H9 (cell line): ENCODE measurements around the gene ARHGAP15. TPM values are rescaled to one million over a fixed set of nuclear protein-coding genes. Genes with fewer than 3 reads are reported as not detected.

ENCODE experiments used
- DNase-seq: peaks from one replicate; pipeline ENCODE4 v3.0.0-alpha.2; 2017
- H2AFZ ChIP-seq: one replicate; pipeline ENCODE4 v1.6.1; 2013; ENCODE audit warnings: mild to moderate bottlenecking, low read length, control low read depth, moderate library complexity
- H2AK5ac ChIP-seq: 2 replicates; pipeline ENCODE4 v1.6.1; 2013; ENCODE audit warnings: low read length, control low read depth, mixed read lengths; ENCODE audit not compliant: insufficient read length
- H2BK120ac ChIP-seq: one replicate; pipeline ENCODE4 v1.6.1; 2013; ENCODE audit warnings: low read depth, mild to moderate bottlenecking, low read length, control low read depth, inconsistent platforms; ENCODE audit not compliant: poor library complexity, severe bottlenecking
- H2BK12ac ChIP-seq: 2 replicates; pipeline ENCODE4 v1.6.1; 2013; ENCODE audit warnings: low read length, control low read depth, mixed read lengths, low read depth; ENCODE audit not compliant: insufficient read length
- H2BK15ac ChIP-seq: 2 replicates; pipeline ENCODE4 v1.6.1; 2013; ENCODE audit warnings: low read depth, low read length, control low read depth
- H2BK20ac ChIP-seq: one replicate; pipeline ENCODE4 v1.6.1; 2013; ENCODE audit warnings: low read depth, mild to moderate bottlenecking, low read length, control low read depth, inconsistent platforms; ENCODE audit not compliant: poor library complexity, severe bottlenecking
- H2BK5ac ChIP-seq: 2 replicates; pipeline ENCODE4 v1.6.1; 2013; ENCODE audit warnings: low read length, control low read depth, mixed read lengths; ENCODE audit not compliant: insufficient read length
- H3K14ac ChIP-seq: 2 replicates; pipeline ENCODE4 v1.6.1; 2013; ENCODE audit warnings: low read length, control low read depth; ENCODE audit not compliant: insufficient read depth
- H3K18ac ChIP-seq: 2 replicates; pipeline ENCODE4 v1.6.1; 2013; ENCODE audit warnings: low read depth, mild to moderate bottlenecking, mixed read lengths, low read length, control low read depth; ENCODE audit not compliant: insufficient read length
- H3K23ac ChIP-seq: 2 replicates; pipeline ENCODE4 v1.6.1; 2013; ENCODE audit warnings: low read length, control low read depth, mixed read lengths, low read depth; ENCODE audit not compliant: insufficient read length
- H3K23me2 ChIP-seq: 2 replicates; pipeline ENCODE4 v1.6.1; 2013; ENCODE audit warnings: low read depth, mild to moderate bottlenecking, mixed read lengths, low read length, control low read depth; ENCODE audit not compliant: insufficient read length, poor library complexity, severe bottlenecking
- H3K27ac ChIP-seq: 2 replicates; pipeline ENCODE4 v1.5.1; 2013; ENCODE audit warnings: low read length, control low read depth, mixed read lengths, low read depth; ENCODE audit not compliant: insufficient read length
- H3K27me3 ChIP-seq: 2 replicates; pipeline ENCODE4 v1.6.1; 2013; ENCODE audit warnings: low read length, control low read depth, inconsistent platforms; ENCODE audit not compliant: insufficient read depth
- H3K4ac ChIP-seq: 2 replicates; pipeline ENCODE4 v1.6.1; 2013; ENCODE audit warnings: low read depth, mild to moderate bottlenecking, control low read depth, inconsistent platforms, low read length, moderate library complexity
- H3K4me1 ChIP-seq: 2 replicates; pipeline ENCODE4 v1.6.1; 2013; ENCODE audit warnings: low read length, control low read depth, inconsistent platforms; ENCODE audit not compliant: insufficient read depth
- H3K4me2 ChIP-seq: 2 replicates; pipeline ENCODE4 v1.6.1; 2013; ENCODE audit warnings: low read length, control low read depth, mixed read lengths; ENCODE audit not compliant: insufficient read length, insufficient read depth
- H3K56ac ChIP-seq: 2 replicates; pipeline ENCODE4 v1.6.1; 2013; ENCODE audit warnings: low read depth, mild to moderate bottlenecking, mixed read lengths, low read length, control low read depth; ENCODE audit not compliant: insufficient read length
- H3K79me1 ChIP-seq: 2 replicates; pipeline ENCODE4 v1.6.1; 2013; ENCODE audit warnings: low read depth, mild to moderate bottlenecking, moderate library complexity, low read length, control low read depth, inconsistent platforms; ENCODE audit not compliant: insufficient read depth, poor library complexity, severe bottlenecking
- H3K79me2 ChIP-seq: 2 replicates; pipeline ENCODE4 v1.6.1; 2013; ENCODE audit warnings: low read length, control low read depth, inconsistent platforms; ENCODE audit not compliant: insufficient read depth
- H3K9ac ChIP-seq: 2 replicates; pipeline ENCODE4 v1.6.1; 2013; ENCODE audit warnings: low read length, control low read depth, mixed read lengths; ENCODE audit not compliant: insufficient read length; ENCODE audit errors: extremely low read depth
- H3K9me3 ChIP-seq: one replicate; pipeline ENCODE4 v1.6.1; 2013; ENCODE audit warnings: low read depth, low read length, inconsistent platforms; ENCODE audit not compliant: control insufficient read depth
- H3T11ph ChIP-seq: one replicate; pipeline ENCODE4 v1.6.1; 2013; ENCODE audit warnings: mild to moderate bottlenecking, low read length, control low read depth, inconsistent platforms
- H4K20me1 ChIP-seq: one replicate; pipeline ENCODE4 v1.6.1; 2013; ENCODE audit not compliant: control insufficient read depth, insufficient read length, insufficient read depth
- H4K5ac ChIP-seq: 2 replicates; pipeline ENCODE4 v1.6.1; 2013; ENCODE audit warnings: low read depth, mild to moderate bottlenecking, mixed read lengths, low read length, control low read depth; ENCODE audit not compliant: insufficient read length
- H4K8ac ChIP-seq: replicated peaks from 2 replicates; pipeline ENCODE4 v1.6.1; 2013; ENCODE audit warnings: low read length, control low read depth, mixed read lengths, low read depth; ENCODE audit not compliant: insufficient read length
- H4K91ac ChIP-seq: 2 replicates; pipeline ENCODE4 v1.6.1; 2013; ENCODE audit warnings: low read depth, mild to moderate bottlenecking, moderate library complexity, mixed read lengths, low read length, control low read depth; ENCODE audit not compliant: insufficient read length
- H3K27ac Mint-ChIP-seq, 3 experiments: 2 replicates in 2 of 3; 3 replicates in 1 of 3; pipeline ENCODE4 v1.8.0; 2020 to 2021; ENCODE audit warnings: mixed read lengths in 3 of 3, mild to moderate bottlenecking in 1 of 3, moderate library complexity in 1 of 3
- H3K27me3 Mint-ChIP-seq: 2 replicates; pipeline ENCODE4 v1.8.0; 2021; ENCODE audit warnings: low read depth, mild to moderate bottlenecking, moderate library complexity, mixed read lengths
- H3K36me3 Mint-ChIP-seq, 3 experiments: 2 replicates in 2 of 3; 3 replicates in 1 of 3; pipeline ENCODE4 v1.8.0; 2020 to 2021; ENCODE audit warnings: low read depth in 3 of 3, mixed read lengths in 3 of 3; ENCODE audit not compliant: insufficient read depth in 1 of 3
- H3K4me1 Mint-ChIP-seq, 2 experiments: 2 replicates each; pipeline ENCODE4 v1.8.0; 2020; ENCODE audit warnings: mixed read lengths in 2 of 2
- H3K4me3 Mint-ChIP-seq, 2 experiments: 2 replicates in 1 of 2; 3 replicates in 1 of 2; pipeline ENCODE4 v1.8.0; 2020 to 2021; ENCODE audit warnings: mild to moderate bottlenecking in 2 of 2, mixed read lengths in 2 of 2, moderate library complexity in 1 of 2
- H3K9me3 Mint-ChIP-seq, 2 experiments: 2 replicates in 1 of 2; 3 replicates in 1 of 2; pipeline ENCODE4 v1.8.0; 2020; ENCODE audit warnings: mild to moderate bottlenecking in 2 of 2, mixed read lengths in 2 of 2, moderate library complexity in 1 of 2
- CTCF ChIP-seq: fragments of 200-600 bp; sonication (generic); conservative IDR thresholded peaks from 3 replicates; pipeline ENCODE4 v1.8.0; 2021; ENCODE audit warnings: antibody characterized with exemption, mild to moderate bottlenecking
- WGBS: extraction: QIAGEN DNeasy Blood & Tissue Kit; methylation state at CpG from one replicate; pipeline ENCODE4 v1.1.7; 2013; ENCODE audit warnings: missing lambda C conversion rate, low lambda C conversion rate, mixed read lengths; ENCODE audit not compliant: insufficient read length; ENCODE audit errors: extremely low coverage; 5-methylcytosine and 5-hydroxymethylcytosine counted together
- total RNA-seq: library from RNA; stranded (reverse); gene quantifications from 2 replicates; pipeline ENCODE4 v1.2.1, GENCODE V29; 2021

The ARHGAP15 gene
- total RNA-seq, 1 experiment from 2014 or later = not detected

DNA sequence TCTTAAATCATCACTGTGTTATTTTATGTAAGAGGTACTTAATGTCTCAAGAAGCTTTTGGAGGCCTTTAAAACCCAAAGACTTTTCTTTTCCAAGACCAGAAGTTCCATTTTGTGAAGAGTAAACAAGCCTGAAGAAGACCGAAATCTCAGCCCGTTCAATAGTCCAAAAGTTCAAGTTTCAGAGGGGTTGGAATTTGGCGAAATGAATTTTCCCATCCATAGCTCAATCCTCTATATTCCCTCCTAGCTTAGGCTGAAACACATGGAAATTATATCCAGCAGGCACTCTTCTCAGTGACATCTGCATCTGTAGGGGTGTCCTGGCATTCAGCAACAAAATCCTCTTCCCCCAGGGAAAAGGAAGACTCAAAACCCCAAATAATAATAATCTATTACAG lies 344.6 kb downstream of the ARHGAP15 start:
- Histone ChIP-seq H4K5ac (no peak overlapping the region), H2AK5ac (no peak overlapping the region), H3K4me1 (no peaks in the 10 kb centered on the region), H3K9ac (no peak overlapping the region), H3K79me1 (no peaks in the 10 kb centered on the region), H3K4ac (no peak overlapping the region), H3K14ac (no peak overlapping the region), H2BK20ac (no peak overlapping the region), H4K91ac (no peak overlapping the region), H3K27ac (no peak overlapping the region), H3K56ac (no peak overlapping the region), H2BK5ac (no peak overlapping the region), H3T11ph (no peak overlapping the region), H2BK120ac (no peak overlapping the region), H2BK12ac (no peak overlapping the region), H3K23ac (no peak overlapping the region), H3K18ac (no peak overlapping the region), H3K79me2 (no peaks in the 10 kb centered on the region), H2BK15ac (no peak overlapping the region), H4K8ac (no peak overlapping the region), H3K27me3 (no peaks in the 10 kb centered on the region), H4K20me1 (no peaks in the 10 kb centered on the region), H3K4me2 (no peak overlapping the region), H2AFZ (no peak overlapping the region), H3K23me2 (no peaks in the 10 kb centered on the region), H3K9me3 (no peaks in the 10 kb centered on the region)
- H3K4me3 Mint-ChIP-seq = no peak overlapping the region
- WGBS = no CpG with 5 or more reads among the region's 3 CpGs
- peaks cover 2% of the 10 kb centered on the region for H3K27me3 Mint-ChIP-seq
- DNase-seq = no peak
- no peak for TF ChIP-seq CTCF
- H3K27ac Mint-ChIP-seq = no peak overlapping the region
- peaks cover 0 to 5% (median 0%) of the 10 kb centered on the region in 3 experiments; a peak in 1 of 7 replicates for H3K36me3 Mint-ChIP-seq
- peaks cover 10 to 11% of the 10 kb centered on the region in 2 experiments; a peak in 3 of 4 replicates for H3K4me1 Mint-ChIP-seq
- H3K9me3 Mint-ChIP-seq = no peaks in the 10 kb centered on the region; a peak in 1 of 5 replicates
